ENCODE measurements around the gene JMJD6. TPM values are rescaled to one million over a fixed set of nuclear protein-coding genes. Genes with fewer than 3 reads are reported as not detected.
A peak's percentile ranks its signal among the peaks of the same experiment; 100 is the strongest.

Gene JMJD6
- total RNA-seq (23.5 and 25.1 TPM in 2 replicates), polyA plus RNA-seq (25.3 and 33.6 TPM in 2 replicates)

DNA sequence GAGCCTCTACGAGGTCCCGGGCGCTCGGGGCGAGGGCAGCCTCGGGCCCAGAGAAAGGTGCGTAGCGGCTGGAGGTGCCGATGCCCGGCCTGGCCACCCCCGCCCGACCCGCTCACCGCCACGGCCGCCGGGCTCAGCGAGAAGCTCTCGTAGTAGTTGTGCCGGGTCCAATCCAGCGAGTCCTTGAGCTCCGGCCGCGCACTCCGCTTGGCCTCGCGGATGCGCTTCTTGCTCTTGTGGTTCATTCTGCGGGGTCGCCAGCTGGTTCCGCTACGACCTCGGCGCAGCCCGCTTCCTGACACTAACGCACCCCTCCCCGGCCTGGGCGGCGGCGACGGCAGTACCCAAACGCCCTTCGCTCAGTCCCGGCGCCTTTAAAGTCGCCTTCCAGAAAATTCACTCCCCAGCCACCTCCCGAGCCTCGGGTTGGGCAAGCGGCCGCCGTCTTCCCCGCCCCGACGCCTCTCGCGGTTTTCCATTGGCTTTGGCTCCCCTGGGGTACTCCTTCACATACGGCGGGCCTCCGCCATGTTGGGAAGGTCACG lies at the start of gene JMJD6:
Gene JMJD6, minus strand, starts transcription at position 376 of the 545 bp plus-strand sequence. Its CDS starts 131 bp downstream, at position 245.
- peak within 1 kb of the TSS; percentile 92 for H3K27ac ChIP-seq
- peak within 1 kb of the TSS; percentile 91 for H3K4me3 ChIP-seq
- DNase-seq (ENCODE audit: low read depth in 1 of 2, low spot score in 1 of 2) = peak; percentile 95 to 98
- TF ChIP-seq CTCF (IDR thresholded peaks at IDR 0.05; ENCODE audit: low read depth, low read length) = no peak
- no peaks in the 10 kb centered on the region for H3K27me3 ChIP-seq
- peaks cover 19% of the 10 kb centered on the region for H3K4me1 ChIP-seq (ENCODE audit: low read depth)
- peaks cover 23% of the 10 kb centered on the region for H3K36me3 ChIP-seq
- H3K9me3 ChIP-seq (ENCODE audit: low read depth) = no peaks in the 10 kb centered on the region

- Histone ChIP-seq H3K9me3 (ENCODE audit: low read depth) (no peaks in the 10 kb centered on the region), H3K27me3 (no peaks in the 10 kb centered on the region), H3K4me1 (ENCODE audit: low read depth) (peaks cover 26% of the 10 kb centered on the region), H3K36me3 (peaks cover 36% of the 10 kb centered on the region), H3K4me3 (no peak overlapping the region), H3K27ac (peak overlapping the region; percentile 81)
- TF ChIP-seq CTCF (IDR thresholded peaks at IDR 0.05; ENCODE audit: low read depth, low read length) = no peak
- no peak for DNase-seq (ENCODE audit: low read depth in 1 of 2, low spot score in 1 of 2)
These were observed 48.7 kb upstream of the JMJD6 start for GRCh38 chr17:76775021-76775600.

DNA sequence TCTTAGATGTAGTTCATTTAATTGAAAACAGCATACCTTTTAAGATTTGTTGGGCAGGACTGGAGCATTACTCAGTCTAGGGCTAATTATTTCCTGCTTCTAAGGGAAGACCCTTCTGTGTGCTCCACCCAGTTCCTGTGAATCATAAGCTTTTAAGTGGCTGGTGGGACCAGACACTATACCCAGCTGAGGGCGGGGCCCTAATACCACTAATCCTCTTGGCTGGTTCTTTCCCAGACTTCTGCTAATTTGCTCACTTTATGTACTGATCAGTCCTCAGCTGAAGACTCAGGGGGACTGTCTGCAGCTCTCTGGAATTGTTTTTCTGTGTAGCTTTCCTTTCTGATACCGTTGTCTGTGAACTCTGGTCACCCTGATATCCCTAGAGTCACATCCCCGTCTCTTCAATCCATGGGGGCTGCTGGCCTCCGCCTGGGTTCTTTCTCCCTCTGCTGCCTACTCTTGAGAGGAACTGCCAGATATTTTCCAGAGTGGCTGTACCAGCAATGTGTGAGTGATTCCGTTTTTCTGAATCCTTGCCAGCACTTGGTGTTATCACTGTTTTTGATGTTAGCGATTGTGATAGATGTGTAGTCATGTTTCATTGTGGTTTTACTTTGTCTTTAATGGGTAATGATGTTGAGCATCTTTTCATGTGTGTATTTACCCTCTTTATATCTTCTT lies 46.6 kb upstream of the JMJD6 start:
- H3K27ac ChIP-seq = peak overlapping the region; percentile 77
- H3K4me1 ChIP-seq (ENCODE audit: low read depth) = peaks cover 28% of the 10 kb centered on the region
- H3K4me3 ChIP-seq = no peak overlapping the region
- H3K36me3 ChIP-seq = peaks cover 33% of the 10 kb centered on the region
- no peaks in the 10 kb centered on the region for H3K27me3 ChIP-seq
- peak; percentile 51 to 68 for DNase-seq (ENCODE audit: low read depth in 1 of 2, low spot score in 1 of 2)
- H3K9me3 ChIP-seq (ENCODE audit: low read depth) = no peaks in the 10 kb centered on the region
- no peak for TF ChIP-seq CTCF (IDR thresholded peaks at IDR 0.05; ENCODE audit: low read depth, low read length)

DNA sequence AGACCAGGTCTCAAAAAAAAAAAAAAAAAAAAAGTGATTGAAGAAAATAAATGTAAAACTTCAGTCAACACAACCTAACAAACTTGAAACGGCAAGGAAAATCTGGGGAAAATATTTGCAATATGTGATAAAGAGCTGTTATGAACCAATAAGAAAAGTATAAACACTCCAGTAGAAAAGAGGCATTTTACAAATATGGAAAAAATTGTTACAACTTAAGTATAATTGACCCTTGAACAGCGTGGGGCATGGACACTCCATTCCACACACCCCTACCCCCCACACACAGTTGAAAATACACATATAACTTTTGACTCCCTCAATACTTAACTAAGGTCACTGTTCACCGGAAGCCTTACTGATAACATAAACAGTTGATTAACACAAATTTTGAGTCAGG lies 32.2 kb upstream of the JMJD6 start:
- TF ChIP-seq CTCF (IDR thresholded peaks at IDR 0.05; ENCODE audit: low read depth, low read length) = no peak
- Histone ChIP-seq H3K9me3 (ENCODE audit: low read depth) (no peaks in the 10 kb centered on the region), H3K27me3 (no peaks in the 10 kb centered on the region), H3K27ac (no peak overlapping the region), H3K36me3 (peaks cover 8% of the 10 kb centered on the region), H3K4me3 (no peak overlapping the region), H3K4me1 (ENCODE audit: low read depth) (peaks cover 10% of the 10 kb centered on the region)
- DNase-seq (ENCODE audit: low read depth in 1 of 2, low spot score in 1 of 2) = no peak

GRCh38 chr17:76757256-76757655 lies 30.9 kb upstream of the JMJD6 start:
- no peak for DNase-seq (ENCODE audit: low read depth in 1 of 2, low spot score in 1 of 2)
- Histone ChIP-seq H3K27ac (no peak overlapping the region), H3K36me3 (peaks cover 8% of the 10 kb centered on the region), H3K9me3 (ENCODE audit: low read depth) (no peaks in the 10 kb centered on the region), H3K4me3 (no peak overlapping the region), H3K27me3 (no peaks in the 10 kb centered on the region), H3K4me1 (ENCODE audit: low read depth) (peaks cover 10% of the 10 kb centered on the region)
- no peak for TF ChIP-seq CTCF (IDR thresholded peaks at IDR 0.05; ENCODE audit: low read depth, low read length)
